ENCODE measurements around the gene DPM2.

The DPM2 gene

DNA sequence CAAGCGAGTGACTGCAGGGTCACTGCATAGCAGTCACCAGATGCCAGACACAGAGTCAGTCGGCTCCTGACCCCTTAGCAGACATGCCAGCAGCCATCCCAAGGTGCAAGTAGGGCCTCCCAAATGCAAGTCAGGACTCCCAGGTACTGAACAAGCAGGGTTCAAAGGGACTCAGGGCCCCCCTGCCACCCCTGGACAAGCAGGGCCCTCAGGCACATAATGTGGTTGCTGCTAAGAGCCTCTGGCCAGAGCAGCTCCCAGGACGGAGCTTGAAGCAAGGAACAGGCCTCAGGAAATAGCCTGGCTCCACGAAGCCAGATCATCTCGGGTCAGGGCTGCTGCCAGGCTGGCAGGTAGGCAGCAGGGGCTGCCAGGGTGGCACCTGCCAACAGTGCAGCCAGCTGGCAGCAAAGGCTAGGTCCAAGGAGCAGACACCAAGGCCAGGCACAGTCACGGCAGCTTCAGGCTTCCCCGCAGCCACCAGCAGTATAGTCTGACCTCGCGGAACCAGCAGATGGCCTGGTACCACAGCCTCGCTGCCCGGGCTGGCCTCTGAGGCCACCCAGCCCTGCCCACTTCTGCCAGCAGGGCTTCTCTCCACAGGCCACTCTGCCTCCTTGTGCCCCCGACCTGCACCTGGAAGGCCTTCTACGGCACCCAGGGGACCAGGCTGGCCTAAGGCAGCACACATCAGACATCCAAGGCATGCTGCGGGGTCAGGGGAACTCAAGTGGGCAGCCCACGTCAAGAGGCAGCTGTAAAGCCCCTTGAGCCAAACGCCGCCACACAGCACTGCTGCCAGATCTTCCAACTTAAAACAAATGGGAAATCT lies 35.7 kb upstream of the DPM2 start:
- no peak for DNase-seq (ENCODE audit: low read depth)

DNA sequence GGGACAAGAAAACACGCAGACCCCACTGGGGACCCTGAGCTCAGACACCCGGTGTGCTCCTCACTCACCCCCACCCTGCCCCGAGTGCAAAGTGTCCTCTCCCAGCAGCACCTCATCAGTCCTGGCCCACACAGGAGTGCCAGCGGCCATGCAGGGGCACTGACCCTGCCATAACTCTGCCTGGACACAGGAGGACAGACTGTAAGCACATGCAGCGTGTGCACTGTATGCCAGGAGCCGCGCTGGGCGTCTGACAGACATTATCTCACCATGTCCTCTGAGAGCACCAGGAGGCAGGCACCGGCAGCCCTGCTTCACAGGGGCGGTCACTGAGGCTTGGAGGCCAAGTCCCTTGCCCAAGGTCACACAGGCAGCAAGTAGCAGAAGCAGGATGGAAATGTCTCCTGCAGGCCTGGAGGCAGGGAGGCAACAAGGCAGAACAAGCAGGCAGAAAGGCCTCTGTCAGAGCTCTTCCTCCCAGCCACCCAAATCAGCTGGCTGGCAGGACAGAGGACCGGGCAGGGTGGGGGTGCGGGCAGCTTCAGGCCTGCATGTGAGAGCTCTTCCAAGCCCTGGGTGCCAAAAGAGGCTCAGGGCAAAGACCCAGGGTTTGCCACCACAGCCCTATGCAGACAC lies 34.7 kb upstream of the DPM2 start:
- no peak for DNase-seq (ENCODE audit: low read depth)

DNA sequence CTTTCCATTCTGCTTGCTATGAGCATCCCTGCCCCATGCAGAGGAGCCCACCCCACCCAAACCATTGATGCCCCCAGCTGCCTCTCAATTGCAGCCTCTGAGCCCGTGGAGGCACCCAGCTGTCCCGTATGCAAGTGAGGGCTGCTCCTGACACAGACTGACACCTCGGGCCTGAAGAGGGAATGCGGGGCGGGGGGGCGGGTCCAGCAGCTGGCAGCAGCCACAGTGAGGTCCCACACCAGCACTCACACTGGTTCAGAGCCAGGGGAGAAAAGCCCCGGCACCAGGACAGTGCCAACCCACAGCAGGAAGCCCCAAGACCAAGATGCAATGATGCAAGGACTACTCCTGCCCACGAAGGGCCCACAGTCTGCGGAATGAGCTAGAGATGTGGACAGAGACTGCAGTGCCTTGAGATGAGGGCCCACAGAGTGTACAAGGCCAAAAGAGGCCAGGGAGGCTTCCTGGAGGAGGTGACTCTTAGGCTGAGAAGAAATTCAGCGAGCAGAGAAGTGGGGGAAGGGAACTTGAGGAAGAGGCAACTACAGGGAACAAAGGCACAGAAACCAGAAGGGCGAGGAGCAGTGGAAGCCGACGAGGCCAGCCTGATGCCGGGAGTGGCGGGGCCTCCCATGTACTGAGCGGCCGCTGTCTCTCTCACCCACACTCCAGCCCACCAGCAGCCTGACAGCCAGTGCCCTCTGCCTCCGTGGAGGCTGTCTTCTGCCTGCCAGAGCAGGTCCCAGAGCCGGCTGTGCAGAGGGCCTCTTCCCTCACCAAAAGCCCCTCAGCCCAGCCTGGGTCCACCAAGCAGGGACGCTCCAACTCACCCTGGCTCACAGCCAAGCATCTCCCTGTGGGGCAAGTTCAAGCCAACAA lies 33.9 kb upstream of the DPM2 start:
- no peak for DNase-seq (ENCODE audit: low read depth)

GRCh38 chr9:127970401-127971313 lies 33.0 kb upstream of the DPM2 start:
- no peak for DNase-seq (ENCODE audit: low read depth)

- no peak for DNase-seq (ENCODE audit: low read depth)
These were observed 31.2 kb upstream of the DPM2 start for GRCh38 chr9:127968700-127969383.

DNA sequence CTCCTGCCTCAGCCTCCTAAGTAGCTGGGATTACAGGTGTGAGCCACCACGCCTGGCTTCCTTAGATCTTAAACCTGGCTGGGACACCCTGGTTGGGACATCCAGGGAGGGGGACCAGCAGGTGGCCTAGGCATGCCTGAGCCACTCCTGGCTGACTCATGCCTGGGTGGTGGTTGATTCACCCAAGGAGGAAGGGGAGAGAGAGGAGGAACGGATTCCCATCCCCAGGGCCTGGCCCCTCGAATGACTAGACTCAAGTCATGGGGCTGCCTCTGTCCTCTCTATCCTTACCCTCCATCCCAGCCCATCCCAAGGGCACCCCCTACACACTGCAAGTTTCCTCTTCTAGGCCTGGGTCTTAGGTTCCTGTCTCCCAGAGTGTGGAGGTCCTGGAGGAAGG lies 30.4 kb upstream of the DPM2 start:
- DNase-seq (ENCODE audit: low read depth), result no peak

- DNase-seq (ENCODE audit: low read depth), result no peak
These were observed 29.6 kb upstream of the DPM2 start for GRCh38 chr9:127967151-127967809.

DNA sequence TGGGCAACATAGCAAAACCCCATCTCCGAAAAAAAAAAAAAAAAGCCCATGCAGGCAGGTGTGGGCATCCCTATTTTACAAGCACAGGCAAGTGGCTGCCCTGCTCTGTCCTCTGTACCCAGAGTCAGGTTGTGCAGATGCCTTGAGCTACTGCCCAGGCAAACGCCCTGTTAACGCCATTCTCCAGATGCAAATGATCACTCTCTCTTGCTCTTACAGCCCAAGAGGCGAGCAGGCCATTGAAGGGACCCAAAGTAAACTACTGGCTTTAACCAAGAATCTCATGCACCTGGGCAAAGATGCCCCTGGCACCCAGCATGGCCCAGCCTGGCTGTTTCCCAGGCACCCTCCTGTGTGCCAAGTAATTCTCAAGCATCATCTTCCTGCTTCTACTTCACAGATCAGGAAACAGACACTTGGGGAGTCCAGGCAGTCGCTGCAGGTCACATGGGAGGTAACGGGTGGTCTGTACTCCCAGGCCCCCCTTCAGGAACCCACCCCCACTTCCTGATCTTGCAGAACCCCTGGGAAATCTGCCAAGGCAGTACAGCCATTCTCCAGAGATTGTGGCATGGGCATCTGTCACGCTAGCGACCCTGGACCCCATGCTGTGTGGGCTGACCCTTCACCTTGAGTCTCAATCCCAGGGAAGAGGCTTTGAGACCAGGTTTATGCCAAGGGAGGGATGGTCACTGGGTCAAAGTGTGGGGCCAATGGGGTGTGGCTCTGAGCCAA lies 28.9 kb upstream of the DPM2 start:
- no peak for DNase-seq (ENCODE audit: low read depth)

- DNase-seq (ENCODE audit: low read depth), result no peak
These were observed 28.3 kb upstream of the DPM2 start for GRCh38 chr9:127965953-127966352.

DNA sequence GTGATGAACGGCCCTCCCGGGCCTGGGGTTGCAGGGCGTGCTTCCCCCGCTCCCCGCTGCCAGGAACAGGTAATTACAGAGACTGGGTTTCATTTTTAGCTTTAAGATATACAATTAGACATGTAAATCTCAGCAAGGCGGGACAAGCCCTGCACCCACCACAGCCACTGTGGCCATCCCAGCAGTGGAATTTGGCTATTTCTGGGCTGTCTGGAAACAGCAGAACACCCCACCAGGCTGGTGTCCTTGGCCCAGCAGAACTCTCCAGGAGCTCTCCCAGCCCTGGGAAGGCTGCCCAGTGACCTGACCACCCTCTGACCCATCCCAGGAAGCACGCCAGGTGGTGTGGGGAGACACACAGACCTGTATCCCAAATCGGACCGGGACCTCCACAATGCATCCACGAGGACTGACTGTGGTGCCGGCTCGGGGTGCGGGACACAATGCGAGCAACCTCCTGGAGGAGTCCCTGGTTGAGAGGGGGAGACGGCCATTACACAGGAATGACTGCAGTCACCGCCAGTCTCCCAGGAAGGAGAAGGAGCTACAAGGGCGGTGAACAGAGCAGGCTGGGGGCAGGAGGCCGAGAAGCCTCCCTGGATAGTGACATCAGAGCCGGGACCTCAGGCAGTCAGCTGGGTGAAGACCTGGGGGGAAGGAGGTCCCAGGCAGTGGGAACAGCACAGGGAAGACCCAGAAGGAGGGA lies 25.9 kb upstream of the DPM2 start:
- no peak for DNase-seq (ENCODE audit: low read depth)

DNA sequence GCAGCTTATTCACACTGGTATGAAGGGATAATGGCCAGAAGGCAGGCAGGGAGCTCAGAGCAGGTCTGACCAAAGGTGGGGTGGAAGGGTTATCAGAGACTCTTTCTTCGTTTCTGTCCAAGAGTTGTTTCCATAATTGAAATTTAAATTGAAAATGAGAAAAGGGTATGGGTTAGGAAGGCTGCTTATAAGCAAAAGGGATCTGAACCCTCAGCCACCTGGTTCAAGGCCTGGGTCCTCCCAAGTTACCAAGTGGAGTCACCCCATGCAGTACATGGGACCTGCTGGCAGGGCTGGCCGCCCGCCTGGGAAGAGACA lies 25.3 kb upstream of the DPM2 start:
- no peak for DNase-seq (ENCODE audit: low read depth)

DNA sequence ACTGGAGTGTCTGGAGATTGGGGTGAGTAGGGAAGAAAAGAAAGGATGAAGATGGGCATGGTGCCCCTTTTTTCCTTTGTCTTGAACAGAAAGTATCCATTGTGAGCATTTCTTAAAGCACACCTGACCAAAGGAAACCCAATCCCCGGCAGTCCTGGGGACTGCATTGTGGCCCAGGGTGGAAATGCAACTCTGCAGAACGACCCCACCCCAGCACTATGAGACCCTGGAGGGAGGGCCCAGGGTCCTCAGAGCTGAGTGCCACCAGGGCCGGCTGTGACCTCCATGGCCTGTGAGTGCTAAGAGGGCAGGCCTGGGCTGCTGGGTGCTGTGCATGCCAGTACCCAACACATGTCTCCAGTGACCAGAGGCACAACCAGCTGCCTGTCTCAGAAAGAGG lies 24.6 kb upstream of the DPM2 start:
- no peak for DNase-seq (ENCODE audit: low read depth)

GRCh38 chr9:127961613-127962155 lies 24.0 kb upstream of the DPM2 start:
- DNase-seq (ENCODE audit: low read depth), result no peak

- no peak for DNase-seq (ENCODE audit: low read depth)
These were observed 23.5 kb upstream of the DPM2 start for GRCh38 chr9:127961155-127961490.

- no peak for DNase-seq (ENCODE audit: low read depth)
These were observed 22.9 kb upstream of the DPM2 start for GRCh38 chr9:127960410-127961154.

- DNase-seq (ENCODE audit: low read depth), result no peak
These were observed 22.3 kb upstream of the DPM2 start for GRCh38 chr9:127959841-127960409.

- no peak for DNase-seq (ENCODE audit: low read depth)
These were observed 21.7 kb upstream of the DPM2 start for GRCh38 chr9:127959398-127959797.

GRCh38 chr9:127958728-127959127 lies 21.1 kb upstream of the DPM2 start:
- no peak for DNase-seq (ENCODE audit: low read depth)

Measured in stimulated activated CD8-positive, alpha-beta memory T cell treated with anti-CD3 and anti-CD28 coated beads, Interleukin-12 subunit alpha, Interleukin-12 subunit beta, amount 100 ng/mL, for 4 hours (primary cell).